GM19023 (cell line): Measurements from ENCODE around the gene ATF2.

Experiments
- ATAC-seq: cut with Tn5 transposase; IDR thresholded peaks from one replicate; pipeline ENCODE4 v1.9.1; 2021; ENCODE audit warnings: mild to moderate bottlenecking, moderate library complexity; ENCODE audit not compliant: unreplicated experiment

Gene ATF2

GRCh38 chr2:175167792-175168563 is at the start of gene ATF2:
ATF2 (minus strand) TSS chr2:175168203; CDS start chr2:175136443, 31,760 bp downstream.
- peak; percentile 94 for ATAC-seq

- no peak for ATAC-seq
These were observed 39.9 kb upstream of the ATF2 start for GRCh38 chr2:175207741-175208438.

GRCh38 chr2:175206866-175207265 is 38.9 kb upstream of the ATF2 start:
- no peak for ATAC-seq

- ATAC-seq = no peak
These were observed 37.5 kb upstream of the ATF2 start for GRCh38 chr2:175205523-175205922.

GRCh38 chr2:175203621-175204496 is 35.9 kb upstream of the ATF2 start:
- ATAC-seq = peak; percentile 80

GRCh38 chr2:175195012-175195411 is 27.0 kb upstream of the ATF2 start:
- ATAC-seq = no peak

- no peak for ATAC-seq
These were observed 20.8 kb upstream of the ATF2 start for GRCh38 chr2:175188761-175189160.

GRCh38 chr2:175187378-175187777 is 19.4 kb upstream of the ATF2 start:
- peak; percentile 67 for ATAC-seq

GRCh38 chr2:175183674-175184073 is 15.7 kb upstream of the ATF2 start:
- no peak for ATAC-seq

- no peak for ATAC-seq
These were observed 13.9 kb upstream of the ATF2 start for GRCh38 chr2:175181877-175182308.

- peak; percentile 84 for ATAC-seq
These were observed 13.3 kb upstream of the ATF2 start, which contains the start of gene ATP5MC3 for GRCh38 chr2:175181104-175181876. ATP5MC3 (minus strand) TSS chr2:175181710; CDS start chr2:175181393, 317 bp downstream.

- ATAC-seq = peak; percentile 55
These were observed 12.7 kb upstream of the ATF2 start for GRCh38 chr2:175180701-175181103.

GRCh38 chr2:175176624-175177023 is 8.6 kb upstream of the ATF2 start:
- no peak for ATAC-seq

GRCh38 chr2:175175896-175176295 is 7.9 kb upstream of the ATF2 start:
- no peak for ATAC-seq

GRCh38 chr2:175175320-175175719 is 7.3 kb upstream of the ATF2 start:
- no peak for ATAC-seq

- ATAC-seq = no peak
These were observed 2.8 kb upstream of the ATF2 start for GRCh38 chr2:175170659-175171304.

- ATAC-seq = no peak
These were observed 1.2 kb upstream of the ATF2 start for GRCh38 chr2:175169191-175169590.

- ATAC-seq = peak; percentile 28
These were observed 552 bp upstream of the ATF2 start for GRCh38 chr2:175168564-175168945.

GRCh38 chr2:175167076-175167791 is 769 bp downstream of the ATF2 start:
- peak; percentile 3 for ATAC-seq
